Smooth muscle cell (in vitro differentiated cells): ENCODE results near the gene MCC. TPM values are rescaled to one million over a fixed set of nuclear protein-coding genes. Genes with fewer than 3 reads are reported as not detected.

Source experiments
- DNase-seq: peaks from one replicate; lab custom pipeline; 2025; ENCODE audit not compliant: unreplicated experiment; lab: John Stamatoyannopoulos, UW
- H2AFZ ChIP-seq: fragments of 200-600 bp; sonication (generic); 2 replicates; pipeline ENCODE4 v1.6.0; 2016; ENCODE audit warnings: antibody characterized with exemption, low read depth, mild to moderate bottlenecking
- H3F3A ChIP-seq: fragments of 200-600 bp; sonication (generic); 2 replicates; pipeline ENCODE4 v1.6.0; 2017; ENCODE audit warnings: antibody characterized with exemption, low read depth
- H3K27ac ChIP-seq: fragments of 200-600 bp; sonication (generic); 2 replicates; pipeline ENCODE4 v1.5.1; 2016; ENCODE audit warnings: low read depth, mild to moderate bottlenecking
- H3K27me3 ChIP-seq: fragments of 200-600 bp; sonication (generic); 2 replicates; pipeline ENCODE4 v1.6.1; 2016; ENCODE audit warnings: low read depth, mild to moderate bottlenecking
- H3K36me3 ChIP-seq: fragments of 200-600 bp; sonication (generic); 2 replicates; pipeline ENCODE4 v1.5.1; 2016; ENCODE audit warnings: low read depth
- H3K4me1 ChIP-seq: fragments of 200-600 bp; sonication (generic); 2 replicates; pipeline ENCODE4 v1.5.1; 2016; ENCODE audit warnings: low read depth
- H3K4me2 ChIP-seq: fragments of 200-600 bp; sonication (generic); 2 replicates; pipeline ENCODE4 v1.6.0; 2016; ENCODE audit warnings: mild to moderate bottlenecking
- H3K4me3 ChIP-seq: fragments of 200-600 bp; sonication (generic); 2 replicates; pipeline ENCODE4 v1.5.1; 2016; ENCODE audit warnings: mild to moderate bottlenecking
- H3K79me2 ChIP-seq: fragments of 200-600 bp; sonication (generic); 2 replicates; pipeline ENCODE4 v1.6.0; 2016; ENCODE audit warnings: low read depth, mild to moderate bottlenecking
- H3K9ac ChIP-seq: fragments of 200-600 bp; sonication (generic); 2 replicates; pipeline ENCODE4 v1.6.0; 2016; ENCODE audit warnings: low read depth
- H3K9me3 ChIP-seq: fragments of 200-600 bp; sonication (generic); replicated peaks from 2 replicates; pipeline ENCODE4 v1.5.1; 2016; ENCODE audit warnings: low read depth
- H4K20me1 ChIP-seq: fragments of 200-600 bp; sonication (generic); 2 replicates; pipeline ENCODE4 v1.6.0; 2016; ENCODE audit warnings: low read depth
- WGBS: methylation state at CpG from one replicate; pipeline ENCODE4 v1.1.7; 2016; ENCODE audit warnings: low lambda C conversion rate; 5-methylcytosine and 5-hydroxymethylcytosine counted together
- polyA plus RNA-seq: library from polyadenylated mRNA; unstranded; fragments of >200 nt; fragmentation: Nextera tagmentation; extraction: Ambion mirVana; gene quantifications from 2 replicates; pipeline ENCODE4 v1.2.1, GENCODE V29; 2016
- total RNA-seq: library from RNA; depleted of rRNA; stranded (reverse); fragments of >200 nt; gene quantifications from 2 replicates; pipeline ENCODE4 v1.2.3, GENCODE V29; 2014
- TF ChIP-seq, protein P1 (sequence below): fragments of 200-600 bp; sonication (generic); IDR thresholded peaks from 2 replicates; pipeline ENCODE4 v1.5.1; 2017; ENCODE audit warnings: borderline replicate concordance, mild to moderate bottlenecking, antibody characterized with exemption; ENCODE audit not compliant: insufficient read depth, poor library complexity, severe bottlenecking

The MCC gene
- total and polyA plus RNA-seq, 2 experiments from 2014 or later = 5.8 to 19.2 TPM

DNA sequence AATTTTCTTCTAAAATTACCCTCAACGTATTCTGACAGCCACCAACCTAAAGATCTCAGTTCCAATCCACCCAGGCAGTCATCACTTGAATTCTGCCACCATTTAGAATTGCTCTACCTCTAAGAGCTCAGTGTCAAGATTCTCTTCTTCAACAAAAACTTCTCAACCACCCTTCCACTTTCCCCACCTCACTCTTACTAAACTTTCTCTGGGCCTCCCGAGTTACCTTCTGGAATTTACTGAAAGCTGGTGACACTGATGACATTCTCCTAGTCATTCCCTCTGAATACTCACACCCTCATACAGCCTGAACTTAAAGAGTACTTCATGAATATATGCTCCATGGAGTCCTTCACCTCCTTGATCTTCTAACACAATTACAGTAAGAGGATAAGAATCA, 263.0 kb downstream of the MCC start:
- Histone ChIP-seq H3K4me3 (no peak overlapping the region), H3K27ac (no peak overlapping the region), H2AFZ (no peak overlapping the region), H3K4me1 (no peaks in the 10 kb centered on the region), H4K20me1 (peaks cover 44% of the 10 kb centered on the region), H3K4me2 (peak overlapping the region; percentile 65), H3K9ac (no peak overlapping the region), H3F3A (no peaks in the 10 kb centered on the region), H3K36me3 (no peaks in the 10 kb centered on the region), H3K79me2 (no peaks in the 10 kb centered on the region), H3K9me3 (no peaks in the 10 kb centered on the region), H3K27me3 (no peaks in the 10 kb centered on the region)
- TF ChIP-seq, protein P1, sequence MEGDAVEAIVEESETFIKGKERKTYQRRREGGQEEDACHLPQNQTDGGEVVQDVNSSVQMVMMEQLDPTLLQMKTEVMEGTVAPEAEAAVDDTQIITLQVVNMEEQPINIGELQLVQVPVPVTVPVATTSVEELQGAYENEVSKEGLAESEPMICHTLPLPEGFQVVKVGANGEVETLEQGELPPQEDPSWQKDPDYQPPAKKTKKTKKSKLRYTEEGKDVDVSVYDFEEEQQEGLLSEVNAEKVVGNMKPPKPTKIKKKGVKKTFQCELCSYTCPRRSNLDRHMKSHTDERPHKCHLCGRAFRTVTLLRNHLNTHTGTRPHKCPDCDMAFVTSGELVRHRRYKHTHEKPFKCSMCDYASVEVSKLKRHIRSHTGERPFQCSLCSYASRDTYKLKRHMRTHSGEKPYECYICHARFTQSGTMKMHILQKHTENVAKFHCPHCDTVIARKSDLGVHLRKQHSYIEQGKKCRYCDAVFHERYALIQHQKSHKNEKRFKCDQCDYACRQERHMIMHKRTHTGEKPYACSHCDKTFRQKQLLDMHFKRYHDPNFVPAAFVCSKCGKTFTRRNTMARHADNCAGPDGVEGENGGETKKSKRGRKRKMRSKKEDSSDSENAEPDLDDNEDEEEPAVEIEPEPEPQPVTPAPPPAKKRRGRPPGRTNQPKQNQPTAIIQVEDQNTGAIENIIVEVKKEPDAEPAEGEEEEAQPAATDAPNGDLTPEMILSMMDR = no peak
- 86% methylated on average over 2 of the region's 2 CpGs for WGBS
- DNase-seq = no peak

DNA sequence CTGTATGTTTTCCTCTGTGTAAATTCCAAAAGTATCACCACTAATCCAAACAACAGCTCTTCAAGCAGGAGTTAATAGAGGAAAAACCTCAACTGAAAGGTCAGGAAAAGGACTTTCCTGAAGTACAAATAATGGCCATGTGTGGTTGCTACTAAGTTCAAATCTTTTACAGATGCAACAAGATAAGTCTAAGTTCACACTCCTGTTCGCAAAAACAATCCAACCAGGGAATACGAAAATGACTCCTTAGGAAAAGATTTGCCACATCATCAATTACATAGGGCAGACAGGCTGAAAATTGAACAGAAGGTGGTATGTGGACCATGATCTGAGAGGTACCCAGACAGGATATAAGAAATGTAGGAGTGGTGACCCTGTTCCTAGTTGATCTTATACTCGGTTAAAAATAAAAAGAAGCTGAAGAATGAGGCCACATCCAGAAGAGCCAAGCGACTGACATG, 263.6 kb downstream of the MCC start:
- Histone ChIP-seq H3K79me2 (no peaks in the 10 kb centered on the region), H3K4me2 (peak overlapping the region; percentile 65), H4K20me1 (peaks cover 44% of the 10 kb centered on the region), H3K27ac (peak overlapping the region; percentile 25), H3K4me3 (no peak overlapping the region), H3K4me1 (no peaks in the 10 kb centered on the region), H3K27me3 (no peaks in the 10 kb centered on the region), H3K36me3 (no peaks in the 10 kb centered on the region), H3K9ac (no peak overlapping the region), H2AFZ (no peak overlapping the region), H3F3A (no peaks in the 10 kb centered on the region), H3K9me3 (no peaks in the 10 kb centered on the region)
- TF ChIP-seq, protein P1 = no peak
- WGBS = 56% methylated on average over 4 of the region's 4 CpGs
- no peak for DNase-seq

DNA sequence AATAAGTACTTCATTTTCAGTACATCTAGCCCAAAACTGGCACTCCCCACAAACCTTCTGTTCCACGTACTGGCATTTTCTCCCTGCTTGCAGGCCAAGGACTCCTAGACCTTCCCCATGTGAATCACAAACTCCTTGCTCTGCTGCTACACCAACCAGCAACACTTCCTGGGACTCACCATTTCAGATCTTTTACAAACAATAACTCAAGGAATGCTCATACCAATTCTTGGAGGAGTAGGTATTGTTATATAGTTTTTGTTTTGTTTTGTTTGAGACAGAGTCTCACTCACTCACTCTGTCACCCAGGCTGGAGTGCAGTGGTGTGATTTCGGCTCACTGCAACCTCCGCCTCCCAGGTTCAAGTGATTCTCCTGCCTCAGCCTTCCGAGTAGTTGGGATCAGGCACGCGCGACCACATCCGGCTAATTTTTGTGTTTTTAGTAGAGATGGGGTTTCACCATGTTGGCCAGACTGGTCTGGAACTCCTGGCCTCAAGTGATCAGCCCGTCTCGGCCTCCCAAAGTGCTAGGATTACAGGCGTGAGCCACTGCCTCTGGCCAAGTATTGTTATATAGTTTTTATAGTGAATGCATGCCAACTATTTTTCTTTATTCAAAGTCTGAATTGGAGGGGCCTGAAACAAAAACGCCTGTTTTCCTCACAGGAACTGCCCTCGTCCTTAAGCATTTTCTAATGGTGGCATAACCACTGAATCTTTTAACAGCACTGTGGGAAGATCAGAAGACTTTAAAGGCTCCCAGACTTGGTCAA, 264.2 kb downstream of the MCC start:
- H3K27me3 ChIP-seq = no peaks in the 10 kb centered on the region
- H3K9me3 ChIP-seq = no peaks in the 10 kb centered on the region
- peak overlapping the region; percentile 25 for H3K27ac ChIP-seq
- DNase-seq = no peak
- H4K20me1 ChIP-seq = peaks cover 46% of the 10 kb centered on the region
- no peaks in the 10 kb centered on the region for H3F3A ChIP-seq
- TF ChIP-seq, protein P1 = no peak
- WGBS = 64% methylated on average over 13 of the region's 13 CpGs
- H2AFZ ChIP-seq = no peak overlapping the region
- no peaks in the 10 kb centered on the region for H3K79me2 ChIP-seq
- no peaks in the 10 kb centered on the region for H3K4me1 ChIP-seq
- no peak overlapping the region for H3K4me3 ChIP-seq
- peak overlapping the region; percentile 65 for H3K4me2 ChIP-seq
- H3K36me3 ChIP-seq = no peaks in the 10 kb centered on the region
- H3K9ac ChIP-seq = no peak overlapping the region

DNA sequence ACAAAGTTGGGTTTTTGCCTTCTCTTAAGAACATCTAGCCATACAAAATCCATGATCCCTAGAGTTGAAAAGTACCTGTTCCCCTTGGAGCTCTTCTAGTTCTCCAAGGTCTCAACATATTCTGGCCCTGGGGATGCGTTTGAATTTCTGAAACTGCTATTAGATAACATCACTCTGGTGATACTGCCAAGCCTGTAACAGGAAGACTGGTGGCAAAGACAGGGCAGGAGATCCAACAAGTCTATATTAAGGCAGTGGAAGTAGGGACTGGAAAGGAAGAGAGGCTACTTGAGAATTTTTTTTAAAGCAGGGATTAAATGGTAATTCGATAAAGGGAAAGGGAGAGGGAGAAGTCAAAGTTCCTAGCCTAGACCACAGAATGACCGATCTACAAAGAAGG, 264.9 kb downstream of the MCC start:
- H3K79me2 ChIP-seq = no peaks in the 10 kb centered on the region

More for the DNA sequence above, 264.9 kb downstream of the MCC start:
- Histone ChIP-seq H3K4me1 (no peaks in the 10 kb centered on the region), H3K9me3 (no peaks in the 10 kb centered on the region), H3K9ac (no peak overlapping the region), H3K4me2 (peak overlapping the region; percentile 65), H3K27ac (no peak overlapping the region), H2AFZ (no peak overlapping the region), H4K20me1 (peaks cover 45% of the 10 kb centered on the region), H3K36me3 (no peaks in the 10 kb centered on the region), H3K27me3 (no peaks in the 10 kb centered on the region), H3K4me3 (no peak overlapping the region), H3F3A (no peaks in the 10 kb centered on the region)
- TF ChIP-seq, protein P1 = no peak
- WGBS = 92% methylated on average over 3 of the region's 3 CpGs
- no peak for DNase-seq
